ENCODE data around the gene CRADD.
"Not testable (repeated sequence)": the region's sequence is repeated elsewhere in the genome, so short reads cannot be mapped to it uniquely, and the experiment has no call there.

- TF ChIP-seq CTCF (IDR thresholded peaks at IDR 0.05 in 4 of 5, conservative IDR thresholded peaks at IDR 0.05 in 1 of 5); POLR2A (IDR thresholded peaks at IDR 0.05): not testable (repeated sequence)
Observed at GRCh38 chr12:93711502-93711901, 34.3 kb downstream of the CRADD start.

All from gastrocnemius medialis (tissue), 4 donors.